ENCODE data around the gene TMEM192.

TMEM192 gene

DNA sequence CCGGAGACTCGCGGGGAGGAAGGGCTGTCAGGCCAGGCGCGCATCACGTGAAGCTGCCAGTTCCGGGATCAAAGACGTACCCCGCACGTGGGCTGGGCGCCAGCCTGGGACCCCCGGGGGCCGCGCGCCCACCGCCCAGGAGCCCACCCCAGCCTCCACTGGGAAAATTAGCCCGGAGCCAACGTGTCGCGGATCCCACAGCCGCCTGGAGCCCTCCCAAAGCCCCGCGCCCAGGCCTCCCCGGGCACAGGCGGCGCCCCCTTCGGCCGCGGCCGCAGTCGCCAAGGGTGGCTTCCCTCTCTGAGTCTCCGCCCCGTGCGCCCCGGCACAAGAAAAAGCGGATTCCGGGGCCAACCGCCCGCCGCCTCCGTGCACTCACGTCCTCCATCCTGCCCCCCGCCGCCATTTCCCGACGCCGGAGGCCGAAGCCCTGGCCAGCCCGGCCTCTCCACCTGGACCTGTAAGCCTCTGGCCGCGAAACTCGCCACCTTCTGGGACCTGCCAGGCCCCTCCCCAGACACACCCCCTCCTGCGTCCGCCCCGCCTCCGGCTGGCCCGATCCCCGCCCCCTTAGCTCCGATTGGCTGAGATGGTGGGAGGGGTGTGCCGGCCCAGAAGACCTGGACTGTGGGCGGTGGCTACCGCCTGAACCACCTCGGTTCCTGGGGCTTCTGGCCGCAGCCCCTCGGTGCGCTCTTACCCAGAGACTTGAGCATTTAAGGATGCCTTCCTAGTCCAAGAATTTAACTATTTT lies at the start of gene TMEM192:
TSS of gene TMEM192 (minus strand) at position 493 of the 754 bp plus-strand sequence. CDS start at position 406, 87 bp downstream.
- Histone ChIP-seq H3K4me1 (ENCODE audit: insufficient read depth, insufficient read length) (no peaks in the 10 kb centered on the region), H3K9ac (ENCODE audit: insufficient read length, low read depth) (peak within 1 kb of the TSS; percentile 86), H3K36me3 (ENCODE audit: insufficient read depth, insufficient read length, low read length) (no peaks in the 10 kb centered on the region), H3K4me3 (ENCODE audit: insufficient read length, low read depth) (peak within 1 kb of the TSS; percentile 56), H3K9me3 (ENCODE audit: insufficient read depth, low read length) (no peaks in the 10 kb centered on the region), H3K27me3 (ENCODE audit: insufficient read depth, insufficient read length) (no peaks in the 10 kb centered on the region)
- TF ChIP-seq ZNF274 (IDR thresholded peaks at IDR 0.05; ENCODE audit: low read depth, low read length) (no peak), YY1 (IDR thresholded peaks at IDR 0.05; ENCODE audit: insufficient read depth, insufficient read length) (no peak), SUZ12 (IDR thresholded peaks at IDR 0.05; ENCODE audit: extremely low read depth, insufficient read depth, insufficient read length) (no peak)
- DNase-seq (ENCODE audit: low read depth, low spot score), result peak; percentile 83

DNA sequence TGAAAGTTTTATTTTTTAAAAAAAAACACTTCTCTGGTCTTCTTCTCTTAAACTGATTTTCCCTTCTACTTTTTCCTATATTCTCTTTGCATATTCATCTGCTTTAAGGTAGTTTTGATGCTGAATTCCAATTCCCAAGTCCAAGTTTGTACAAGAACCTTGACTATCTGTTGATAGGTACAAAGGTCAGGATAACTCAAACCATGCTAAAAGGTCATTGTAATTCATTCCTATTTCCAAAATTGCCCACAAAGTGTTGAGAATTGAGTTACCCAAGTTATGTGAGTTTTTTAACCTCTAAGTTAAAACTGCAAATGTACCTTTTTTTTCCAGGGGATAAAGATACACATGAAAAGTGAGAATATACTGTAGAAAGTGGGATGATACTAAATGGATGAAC lies 46.1 kb upstream of the TMEM192 start:
- Histone ChIP-seq H3K9me3 (ENCODE audit: insufficient read depth, low read length) (peaks cover 4% of the 10 kb centered on the region; the same call in 1 of the 2 replicates), H3K36me3 (ENCODE audit: insufficient read depth, insufficient read length, low read length) (no peaks in the 10 kb centered on the region), H3K4me1 (ENCODE audit: insufficient read depth, insufficient read length) (no peaks in the 10 kb centered on the region), H3K27me3 (ENCODE audit: insufficient read depth, insufficient read length) (no peaks in the 10 kb centered on the region), H3K9ac (ENCODE audit: insufficient read length, low read depth) (no peak overlapping the region), H3K4me3 (ENCODE audit: insufficient read length, low read depth) (no peak overlapping the region)
- no peak for TF ChIP-seq YY1 (IDR thresholded peaks at IDR 0.05; ENCODE audit: insufficient read depth, insufficient read length)
- no peak for TF ChIP-seq SUZ12 (IDR thresholded peaks at IDR 0.05; ENCODE audit: extremely low read depth, insufficient read depth, insufficient read length)
- no peak for TF ChIP-seq ZNF274 (IDR thresholded peaks at IDR 0.05; ENCODE audit: low read depth, low read length)
- DNase-seq (ENCODE audit: low read depth, low spot score), result no peak

DNA sequence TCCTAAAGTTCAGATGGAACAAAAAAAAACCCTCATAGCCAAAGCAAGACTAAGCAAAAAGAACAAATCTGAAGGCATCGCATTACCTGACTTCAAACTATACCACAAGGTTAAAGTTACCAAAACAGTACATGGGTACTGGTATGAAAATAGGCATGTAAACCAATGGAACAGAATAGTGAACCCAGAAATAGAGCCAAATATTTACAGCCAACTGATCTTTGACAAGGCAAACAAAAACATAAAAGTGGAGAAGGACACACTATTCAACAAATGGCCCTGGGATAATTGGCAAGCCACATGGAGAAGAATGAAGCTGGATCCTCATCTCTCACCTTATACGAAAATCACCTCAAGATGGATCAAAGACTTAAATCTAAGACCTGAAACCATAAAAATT lies 44.2 kb upstream of the TMEM192 start:
- no peaks in the 10 kb centered on the region for H3K27me3 ChIP-seq (ENCODE audit: insufficient read depth, insufficient read length)
- H3K36me3 ChIP-seq (ENCODE audit: insufficient read depth, insufficient read length, low read length), result no peaks in the 10 kb centered on the region
- H3K4me1 ChIP-seq (ENCODE audit: insufficient read depth, insufficient read length), result no peaks in the 10 kb centered on the region
- no peak overlapping the region for H3K9ac ChIP-seq (ENCODE audit: insufficient read length, low read depth)
- no peak overlapping the region for H3K4me3 ChIP-seq (ENCODE audit: insufficient read length, low read depth)
- DNase-seq (ENCODE audit: low read depth, low spot score), result no peak
- no peak for TF ChIP-seq YY1 (IDR thresholded peaks at IDR 0.05; ENCODE audit: insufficient read depth, insufficient read length)
- no peak for TF ChIP-seq ZNF274 (IDR thresholded peaks at IDR 0.05; ENCODE audit: low read depth, low read length)
- no peak for TF ChIP-seq SUZ12 (IDR thresholded peaks at IDR 0.05; ENCODE audit: extremely low read depth, insufficient read depth, insufficient read length)
- H3K9me3 ChIP-seq (ENCODE audit: insufficient read depth, low read length), result peaks cover 4% of the 10 kb centered on the region; the same call in 1 of the 2 replicates

DNA sequence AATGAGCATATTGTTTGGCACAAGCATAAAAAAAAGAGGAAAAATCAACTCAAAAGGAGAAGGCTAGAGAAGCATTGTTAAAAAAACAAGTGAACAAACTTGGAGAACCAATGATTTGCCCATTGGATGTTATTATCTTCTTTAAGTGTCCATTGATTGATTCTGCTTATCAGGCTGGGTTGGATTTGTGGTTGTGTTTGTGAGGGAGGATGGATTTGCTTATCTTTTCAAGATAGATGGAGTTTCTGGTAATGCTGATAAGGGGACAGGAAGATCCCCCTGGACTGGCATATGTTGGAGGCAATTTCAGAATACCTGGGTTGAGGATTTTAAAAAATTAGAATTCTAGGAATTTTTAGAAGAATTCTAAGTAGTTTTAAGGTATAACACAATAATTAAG lies 41.8 kb upstream of the TMEM192 start:
- DNase-seq (ENCODE audit: low read depth, low spot score), result no peak
- H3K4me3 ChIP-seq (ENCODE audit: insufficient read length, low read depth), result no peak overlapping the region
- no peak overlapping the region for H3K9ac ChIP-seq (ENCODE audit: insufficient read length, low read depth)
- no peaks in the 10 kb centered on the region for H3K27me3 ChIP-seq (ENCODE audit: insufficient read depth, insufficient read length)
- H3K36me3 ChIP-seq (ENCODE audit: insufficient read depth, insufficient read length, low read length), result no peaks in the 10 kb centered on the region
- H3K9me3 ChIP-seq (ENCODE audit: insufficient read depth, low read length), result peaks cover 4% of the 10 kb centered on the region; the same call in 1 of the 2 replicates
- TF ChIP-seq YY1 (IDR thresholded peaks at IDR 0.05; ENCODE audit: insufficient read depth, insufficient read length) (no peak), SUZ12 (IDR thresholded peaks at IDR 0.05; ENCODE audit: extremely low read depth, insufficient read depth, insufficient read length) (no peak), ZNF274 (IDR thresholded peaks at IDR 0.05; ENCODE audit: low read depth, low read length) (no peak)
- no peaks in the 10 kb centered on the region for H3K4me1 ChIP-seq (ENCODE audit: insufficient read depth, insufficient read length)

DNA sequence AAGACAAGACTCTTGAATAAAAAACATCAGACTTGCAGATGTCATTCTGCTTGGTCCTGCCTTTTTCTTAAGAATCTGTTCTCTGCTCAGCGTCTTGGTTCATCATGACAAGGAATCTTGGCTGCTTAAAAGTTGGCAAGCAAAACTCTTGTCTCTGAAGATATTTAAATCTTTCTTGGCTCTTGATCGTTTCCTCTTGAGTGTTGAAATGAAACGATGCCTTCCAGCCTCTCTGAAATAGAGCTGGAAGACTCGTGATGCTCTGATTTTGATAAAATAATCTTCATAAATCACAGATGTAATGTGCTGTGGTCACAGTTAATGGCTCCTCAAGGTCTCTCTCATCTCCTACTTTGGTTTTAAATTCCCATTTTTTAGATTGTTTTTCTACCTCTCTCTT lies 39.9 kb upstream of the TMEM192 start:
- H3K9me3 ChIP-seq (ENCODE audit: insufficient read depth, low read length), result peaks cover 3% of the 10 kb centered on the region; the same call in 1 of the 2 replicates
- no peak overlapping the region for H3K9ac ChIP-seq (ENCODE audit: insufficient read length, low read depth)
- TF ChIP-seq ZNF274 (IDR thresholded peaks at IDR 0.05; ENCODE audit: low read depth, low read length) (no peak), SUZ12 (IDR thresholded peaks at IDR 0.05; ENCODE audit: extremely low read depth, insufficient read depth, insufficient read length) (no peak), YY1 (IDR thresholded peaks at IDR 0.05; ENCODE audit: insufficient read depth, insufficient read length) (no peak)
- DNase-seq (ENCODE audit: low read depth, low spot score), result no peak
- no peaks in the 10 kb centered on the region for H3K36me3 ChIP-seq (ENCODE audit: insufficient read depth, insufficient read length, low read length)
- H3K4me3 ChIP-seq (ENCODE audit: insufficient read length, low read depth), result no peak overlapping the region
- no peaks in the 10 kb centered on the region for H3K4me1 ChIP-seq (ENCODE audit: insufficient read depth, insufficient read length)
- no peaks in the 10 kb centered on the region for H3K27me3 ChIP-seq (ENCODE audit: insufficient read depth, insufficient read length)

DNA sequence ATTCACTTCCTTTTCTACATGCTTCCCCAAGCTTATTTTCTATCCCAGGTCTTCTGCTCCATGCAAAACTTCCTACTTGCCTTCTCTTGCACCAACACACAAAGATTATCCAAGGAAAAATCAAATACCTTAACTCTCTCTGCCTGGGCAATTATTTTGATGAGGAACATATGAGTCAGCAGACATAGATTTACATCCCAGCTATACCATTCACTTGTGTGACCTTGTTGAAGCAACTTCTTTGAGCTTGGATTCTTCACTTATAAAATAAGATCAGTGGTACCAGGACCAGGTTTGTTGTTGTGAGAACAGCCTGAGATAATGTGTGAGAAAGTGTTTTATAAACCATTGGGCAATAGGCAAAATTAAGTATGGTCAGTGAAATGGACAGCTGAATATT lies 39.1 kb upstream of the TMEM192 start:
- no peaks in the 10 kb centered on the region for H3K9me3 ChIP-seq (ENCODE audit: insufficient read depth, low read length)
- no peak overlapping the region for H3K4me3 ChIP-seq (ENCODE audit: insufficient read length, low read depth)
- no peak for DNase-seq (ENCODE audit: low read depth, low spot score)
- H3K4me1 ChIP-seq (ENCODE audit: insufficient read depth, insufficient read length), result no peaks in the 10 kb centered on the region
- TF ChIP-seq YY1 (IDR thresholded peaks at IDR 0.05; ENCODE audit: insufficient read depth, insufficient read length) (no peak), SUZ12 (IDR thresholded peaks at IDR 0.05; ENCODE audit: extremely low read depth, insufficient read depth, insufficient read length) (no peak), ZNF274 (IDR thresholded peaks at IDR 0.05; ENCODE audit: low read depth, low read length) (no peak)
- H3K36me3 ChIP-seq (ENCODE audit: insufficient read depth, insufficient read length, low read length), result no peaks in the 10 kb centered on the region
- H3K27me3 ChIP-seq (ENCODE audit: insufficient read depth, insufficient read length), result no peaks in the 10 kb centered on the region
- H3K9ac ChIP-seq (ENCODE audit: insufficient read length, low read depth), result no peak overlapping the region

DNA sequence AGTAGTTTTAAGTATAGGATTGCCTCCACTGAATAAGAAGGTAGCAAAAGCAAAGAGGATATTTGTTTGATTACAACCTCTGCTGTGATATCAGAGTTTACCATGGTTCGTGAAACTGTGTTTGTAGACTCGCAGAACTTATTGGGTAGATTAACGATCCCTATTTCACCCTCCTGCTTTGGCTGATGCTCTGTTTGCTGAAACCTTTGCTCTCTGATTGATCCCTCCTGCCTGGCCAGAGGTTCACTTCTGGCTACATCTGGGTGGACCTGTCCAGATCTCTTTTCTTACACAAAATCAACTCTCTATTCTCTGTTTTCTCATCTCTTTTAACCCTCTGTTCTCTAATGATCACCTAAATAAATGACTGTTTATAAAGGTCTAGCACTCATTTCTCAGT lies 37.9 kb upstream of the TMEM192 start:
- H3K4me3 ChIP-seq (ENCODE audit: insufficient read length, low read depth), result no peak overlapping the region
- no peaks in the 10 kb centered on the region for H3K36me3 ChIP-seq (ENCODE audit: insufficient read depth, insufficient read length, low read length)
- no peaks in the 10 kb centered on the region for H3K9me3 ChIP-seq (ENCODE audit: insufficient read depth, low read length)
- H3K27me3 ChIP-seq (ENCODE audit: insufficient read depth, insufficient read length), result no peaks in the 10 kb centered on the region
- no peaks in the 10 kb centered on the region for H3K4me1 ChIP-seq (ENCODE audit: insufficient read depth, insufficient read length)
- no peak for TF ChIP-seq ZNF274 (IDR thresholded peaks at IDR 0.05; ENCODE audit: low read depth, low read length)
- no peak for TF ChIP-seq SUZ12 (IDR thresholded peaks at IDR 0.05; ENCODE audit: extremely low read depth, insufficient read depth, insufficient read length)
- no peak for TF ChIP-seq YY1 (IDR thresholded peaks at IDR 0.05; ENCODE audit: insufficient read depth, insufficient read length)
- no peak overlapping the region for H3K9ac ChIP-seq (ENCODE audit: insufficient read length, low read depth)
- no peak for DNase-seq (ENCODE audit: low read depth, low spot score)

Measured in NT2/D1 (cell line).